GM15510 (cell line): ENCODE results near the gene PAX8.

Experiments
- POLR2A ChIP-seq: IDR thresholded peaks from 3 replicates; pipeline ENCODE4 v1.6.1; 2011; ENCODE audit warnings: borderline replicate concordance; ENCODE audit not compliant: insufficient read length; ENCODE audit errors: extremely low read depth

Gene PAX8

DNA sequence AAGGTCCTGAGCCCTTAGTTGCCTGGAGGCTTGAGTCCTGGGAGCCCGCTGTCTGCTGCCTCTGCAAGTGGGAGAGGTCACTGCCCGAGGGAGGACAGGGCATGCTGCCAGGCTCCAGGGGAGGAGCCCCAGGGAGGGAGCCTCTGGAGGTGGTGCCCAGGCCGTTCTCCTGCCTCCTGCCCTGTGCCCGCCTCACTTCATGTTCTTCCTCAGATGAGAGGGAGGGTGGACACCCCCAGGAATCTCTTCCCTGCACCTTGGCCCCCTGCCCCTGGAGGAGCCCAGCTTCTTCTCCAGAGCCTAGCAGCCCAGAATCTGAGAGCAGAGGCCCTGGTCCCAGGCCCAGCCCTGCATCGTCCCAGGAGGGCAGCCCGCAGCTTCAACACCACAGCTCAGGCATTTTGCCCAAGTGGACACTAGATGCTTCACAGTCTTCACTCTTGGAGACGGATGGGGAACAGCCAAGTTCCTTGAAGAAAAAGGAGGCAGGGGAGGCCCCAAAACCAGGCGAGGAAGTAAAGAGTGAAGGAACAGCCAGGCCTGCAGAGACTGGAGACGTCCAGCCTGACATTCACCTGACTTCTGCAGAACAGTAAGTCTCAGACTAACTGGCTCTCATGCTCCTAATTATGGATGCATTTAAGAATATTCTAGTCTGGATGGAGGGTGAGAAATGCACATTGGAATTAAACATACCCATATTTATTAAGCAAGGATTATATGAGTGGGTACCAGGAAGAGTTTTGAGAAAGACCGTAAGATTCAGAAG, 92.9 kb downstream of the PAX8 start:
- TF ChIP-seq POLR2A: no peak

DNA sequence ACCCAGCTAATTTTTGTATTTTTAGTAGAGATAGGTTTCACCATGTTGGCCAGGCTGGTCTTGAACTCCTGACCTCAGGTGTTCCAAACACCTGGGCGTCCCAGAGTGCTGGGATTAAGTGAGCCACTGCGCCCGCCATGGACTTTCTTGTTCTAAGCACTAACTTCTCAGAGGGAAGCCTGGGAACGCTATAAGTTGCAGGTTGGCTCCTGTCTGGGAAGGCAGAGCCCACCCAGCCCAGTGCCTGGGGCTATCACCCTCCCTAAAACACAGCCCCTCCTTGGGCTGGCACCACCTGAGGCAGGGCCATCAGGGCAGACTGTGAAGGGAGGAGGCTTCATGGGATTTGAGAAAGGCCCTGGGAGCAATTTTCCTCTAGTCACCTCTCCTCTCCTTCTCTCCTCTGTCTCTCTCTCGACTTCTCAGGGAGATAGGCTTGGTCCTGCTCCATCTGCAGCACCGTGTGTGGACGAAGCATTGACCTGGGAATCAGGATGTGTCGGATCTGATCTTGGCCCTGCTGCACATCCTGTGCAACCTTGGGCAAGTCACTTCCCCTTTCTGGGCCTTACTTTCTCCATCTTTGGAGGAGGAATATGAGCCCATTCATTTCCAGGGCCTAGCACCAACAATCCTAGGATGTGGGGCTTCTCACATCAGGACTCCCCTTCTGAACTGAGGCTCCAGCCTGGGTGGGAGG, 94.0 kb downstream of the PAX8 start:
- no peak for TF ChIP-seq POLR2A

DNA sequence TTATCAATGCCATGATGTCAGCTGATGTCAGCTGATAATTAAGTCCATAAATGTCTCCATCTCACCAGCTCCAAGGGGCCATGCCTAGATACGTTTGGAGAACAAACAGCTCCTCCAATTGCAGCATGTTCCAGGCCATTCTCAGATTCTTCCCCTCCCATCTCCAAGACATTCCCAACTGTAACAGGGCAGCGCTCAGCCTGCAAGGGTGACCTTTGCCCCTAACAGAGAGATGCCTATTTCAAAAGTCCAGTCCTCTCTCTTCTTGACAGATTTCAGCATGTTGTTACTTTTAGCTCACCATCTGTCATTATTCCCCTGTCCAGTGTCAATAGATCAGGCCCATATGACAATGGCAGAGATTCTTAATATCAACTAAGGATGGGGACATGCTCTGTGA, 95.0 kb downstream of the PAX8 start:
- no peak for TF ChIP-seq POLR2A

DNA sequence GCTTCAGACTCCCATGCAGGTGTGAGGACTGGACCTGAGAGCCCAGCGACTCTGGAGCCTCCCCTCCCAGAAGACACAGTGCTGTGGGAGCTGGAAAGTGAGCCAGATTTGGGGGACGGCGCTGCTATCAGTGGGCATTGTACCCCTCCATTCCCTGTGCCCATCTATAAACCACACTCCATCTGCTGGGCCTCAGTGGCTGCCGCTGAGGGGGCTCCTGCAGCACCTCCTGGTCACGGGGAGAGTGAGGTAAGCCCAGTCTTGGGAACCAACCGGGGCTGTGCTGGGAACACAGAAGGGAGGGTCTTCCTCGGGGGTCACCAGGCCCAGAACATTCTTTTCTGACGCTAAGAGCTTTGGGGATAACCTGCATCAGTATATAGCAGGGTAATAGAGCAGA, 95.5 kb downstream of the PAX8 start:
- no peak for TF ChIP-seq POLR2A

- TF ChIP-seq POLR2A: no peak
Observed at GRCh38 chr2:113182471-113183260, 96.1 kb downstream of the PAX8 start.

DNA sequence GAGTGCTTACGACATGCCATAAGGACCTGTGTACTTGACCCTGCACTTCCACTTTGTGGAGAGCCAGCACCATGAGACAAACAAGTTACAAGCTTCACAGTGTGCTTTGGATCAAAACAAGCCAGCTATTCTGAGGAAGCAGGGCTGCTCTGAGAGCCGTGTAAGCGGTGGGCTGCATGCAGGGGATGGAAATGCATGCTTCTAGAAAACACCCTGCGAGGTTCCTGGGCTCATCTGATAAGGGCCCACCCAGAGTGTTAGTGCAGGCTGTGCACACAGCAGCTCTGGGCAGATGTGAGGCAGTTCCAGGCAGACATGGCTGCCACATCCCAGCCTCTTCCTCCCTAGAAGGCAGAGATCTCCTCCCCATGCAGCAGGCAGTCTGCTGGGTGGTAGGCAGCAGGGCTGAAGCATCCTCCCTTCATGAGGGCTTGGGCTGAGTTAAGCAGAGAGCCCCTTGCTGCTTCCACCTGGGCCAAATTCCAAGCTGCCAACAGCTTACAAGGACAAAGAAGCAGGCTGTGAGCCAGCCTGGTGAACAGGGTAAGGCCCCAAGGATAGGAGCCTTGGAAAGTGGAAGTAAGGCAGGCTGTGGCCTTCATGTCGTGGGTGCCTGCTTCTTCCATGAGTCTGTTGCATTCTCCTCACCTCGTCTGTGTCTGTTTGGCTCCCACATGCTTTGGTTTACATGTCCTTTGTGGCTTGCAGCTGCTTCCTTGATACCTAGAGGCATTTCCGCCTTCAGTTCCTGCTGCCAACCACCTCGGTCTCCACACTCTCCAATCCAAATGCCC, 97.3 kb downstream of the PAX8 start:
- TF ChIP-seq POLR2A: no peak

DNA sequence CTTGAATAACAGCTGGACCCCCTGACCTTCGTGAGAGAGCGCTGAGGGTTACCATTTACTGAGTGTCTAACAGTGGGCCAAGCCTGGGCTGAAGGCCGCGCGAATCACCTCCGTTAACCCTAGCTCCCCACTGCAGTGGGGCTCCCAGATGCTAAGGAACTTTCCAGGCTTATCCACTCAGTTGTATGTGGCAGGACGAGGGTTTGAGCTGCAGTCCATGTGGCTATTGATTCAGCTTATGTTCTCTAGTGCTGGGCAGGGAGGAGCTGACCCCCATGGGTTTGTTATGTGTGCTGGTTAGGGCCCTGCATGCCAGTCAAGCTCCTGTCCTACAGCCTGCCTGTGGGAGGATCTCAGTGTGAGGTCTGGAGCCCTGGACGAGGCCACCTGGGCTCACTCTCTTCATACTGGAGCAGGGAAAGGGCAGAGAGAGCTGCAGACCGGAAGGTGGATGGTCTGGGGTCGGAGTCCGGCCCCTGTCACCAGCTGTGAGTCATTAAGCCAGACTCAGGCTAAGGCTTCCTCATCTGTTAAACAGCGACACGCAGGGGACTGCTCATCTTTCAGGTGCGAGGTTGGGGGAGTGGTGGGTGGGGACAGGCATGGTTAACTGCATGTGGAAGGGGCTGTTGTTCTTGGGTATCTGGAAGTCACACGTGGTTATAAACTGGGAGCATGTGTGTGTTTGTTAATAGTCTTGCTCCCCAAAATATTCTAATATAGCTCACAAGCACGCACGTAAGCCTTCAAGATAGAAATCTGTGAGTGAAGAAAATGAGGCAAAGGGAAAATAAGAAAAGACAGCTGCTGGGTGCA, 98.4 kb downstream of the PAX8 start:
- TF ChIP-seq POLR2A: no peak

GRCh38 chr2:113179446-113180045, 99.2 kb downstream of the PAX8 start:
- TF ChIP-seq POLR2A: no peak

- TF ChIP-seq POLR2A: no peak
Observed at GRCh38 chr2:113178891-113179290, 99.8 kb downstream of the PAX8 start.

GRCh38 chr2:113178069-113178746, 100.5 kb downstream of the PAX8 start:
- no peak for TF ChIP-seq POLR2A

DNA sequence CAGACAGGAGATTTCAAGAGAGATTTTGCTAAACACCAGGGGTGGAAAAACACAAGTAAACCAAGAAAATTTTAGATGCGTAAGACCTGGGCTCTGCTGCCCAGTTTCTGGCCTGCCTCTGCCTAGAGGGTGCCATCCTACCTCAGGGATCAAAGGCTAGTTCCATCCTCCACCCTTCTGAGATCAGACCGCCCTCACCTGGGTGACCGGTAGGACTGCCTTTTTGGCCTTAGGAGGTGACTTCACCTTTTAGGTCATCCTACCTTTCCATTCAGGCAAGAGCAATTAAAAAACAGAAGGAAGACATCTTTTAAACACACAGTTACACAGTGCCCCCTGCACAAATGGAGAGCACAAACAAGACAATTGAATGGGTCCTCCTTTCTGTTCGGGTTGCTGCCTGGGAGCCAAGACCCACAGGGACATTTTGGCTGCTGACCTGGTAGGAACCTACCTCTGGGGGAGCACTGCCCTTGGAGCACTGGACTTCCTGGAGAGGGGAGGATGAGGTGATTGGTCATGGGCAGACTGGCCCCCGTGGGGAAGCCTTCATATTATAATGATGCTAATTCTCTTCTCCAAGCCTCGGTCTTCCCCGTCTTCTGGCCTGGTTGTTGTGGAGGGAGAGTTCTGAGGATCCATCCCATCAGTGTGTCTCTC, 101.9 kb downstream of the PAX8 start:
- TF ChIP-seq POLR2A: no peak
